Activated CD8-positive, alpha-beta T cell treated with anti-CD3 and anti-CD28 coated beads, Interleukin-2, amount 10 ng/mL, durations not matched to agents 7 days and 5 days (primary cell): ENCODE data around the gene ABHD16B. TPM values are rescaled to one million over a fixed set of nuclear protein-coding genes. Genes with fewer than 3 reads are reported as not detected.
"Not testable (repeated sequence)": the region's sequence is repeated elsewhere in the genome, so short reads cannot be mapped to it uniquely, and the experiment has no call there.

Source experiments
- ATAC-seq: fragments of 150-1000 bp; cut with Tn5 transposase; one replicate; pipeline ENCODE4 v1.10.0; 2021; ENCODE audit warnings: moderate library complexity
- CTCF ChIA-PET: fragments of 350-600 bp; sonication (Branson Sonifier 250); formaldehyde crosslinking; loops from one replicate; lab custom pipeline; 2021; ENCODE audit warnings: antibody characterized with exemption; lab: Charles Lee
- POLR2A ChIA-PET: fragments of 350-600 bp; sonication (Branson Sonifier 250); formaldehyde crosslinking; loops from one replicate; lab custom pipeline; 2021; ENCODE audit warnings: antibody characterized with exemption; lab: Charles Lee
- DNase-seq: peaks from one replicate; pipeline ENCODE4 v3.0.0-alpha.2; 2020
- H3K27ac Mint-ChIP-seq: one replicate; pipeline ENCODE4 v1.8.0; 2021; ENCODE audit warnings: mild to moderate bottlenecking, mixed read lengths
- H3K27me3 Mint-ChIP-seq: one replicate; pipeline ENCODE4 v1.8.0; 2021; ENCODE audit warnings: low read depth, mixed read lengths
- H3K36me3 Mint-ChIP-seq: one replicate; pipeline ENCODE4 v1.8.0; 2021; ENCODE audit warnings: low read depth, mixed read lengths
- H3K4me1 Mint-ChIP-seq: one replicate; pipeline ENCODE4 v1.8.0; 2021; ENCODE audit warnings: low read depth, mixed read lengths
- H3K4me3 Mint-ChIP-seq: one replicate; pipeline ENCODE4 v1.8.0; 2021; ENCODE audit warnings: mild to moderate bottlenecking, mixed read lengths
- H3K9me3 Mint-ChIP-seq: one replicate; pipeline ENCODE4 v1.8.0; 2022; ENCODE audit warnings: mixed read lengths; ENCODE audit not compliant: insufficient read depth
- total RNA-seq, 2 experiments: library from RNA; stranded (reverse); gene quantifications; one replicate each; pipeline ENCODE4 v1.2.3, GENCODE V29; 2021

ABHD16B gene
- total RNA-seq, 2 experiments from 2014 or later, result not detected

- Mint-ChIP-seq H3K9me3 (no peaks in the 10 kb centered on the region), H3K36me3 (peaks cover 46% of the 10 kb centered on the region), H3K27me3 (no peaks in the 10 kb centered on the region), H3K4me1 (peaks cover 9% of the 10 kb centered on the region), H3K4me3 (no peak overlapping the region), H3K27ac (peak overlapping the region; percentile 64)
- POLR2A ChIA-PET, result interaction anchor here (0.6 kb wide), 1 partner anchor 8 kb away, joined by 3 read pairs; no protein-coding TSS in a partner anchor
- peak; percentile 64 for ATAC-seq
- CTCF ChIA-PET, result interaction anchor here (2.8 kb wide), 1 partner anchor 8 kb away, joined by 14 read pairs; the partner anchor contains the start of gene TPD52L2
- DNase-seq, result peak; percentile 38
Measured at GRCh38 chr20:63873477-63873971, 12.2 kb downstream of the ABHD16B start.

- H3K4me1 Mint-ChIP-seq, H3K4me3 Mint-ChIP-seq, ATAC-seq, H3K27ac Mint-ChIP-seq, H3K9me3 Mint-ChIP-seq, H3K27me3 Mint-ChIP-seq, DNase-seq: not testable (repeated sequence)
- ChIA-PET POLR2A (interaction anchor here (0.6 kb wide), 1 partner anchor 8 kb away, joined by 3 read pairs; no protein-coding TSS in a partner anchor), CTCF (interaction anchor here (2.8 kb wide), 1 partner anchor 9 kb away, joined by 14 read pairs; the partner anchor contains the start of gene TPD52L2)
- peaks cover 43% of the 10 kb centered on the region for H3K36me3 Mint-ChIP-seq
Measured at GRCh38 chr20:63874241-63874640, 12.9 kb downstream of the ABHD16B start.

- DNase-seq, result no peak
- H3K9me3 Mint-ChIP-seq, result no peaks in the 10 kb centered on the region
- ChIA-PET CTCF (interaction anchor here (2.8 kb wide), 1 partner anchor 11 kb away, joined by 14 read pairs; the partner anchor contains the start of gene TPD52L2), POLR2A (interaction anchor here (1.9 kb wide), 1 partner anchor 11 kb away, joined by 7 read pairs; the partner anchor contains the start of gene TPD52L2)
- no peak for ATAC-seq
- peaks cover 34% of the 10 kb centered on the region for H3K36me3 Mint-ChIP-seq
- no peak overlapping the region for H3K4me3 Mint-ChIP-seq
- H3K27ac Mint-ChIP-seq, result no peak overlapping the region
- peaks cover 9% of the 10 kb centered on the region for H3K4me1 Mint-ChIP-seq
- H3K27me3 Mint-ChIP-seq, result no peaks in the 10 kb centered on the region
Measured at GRCh38 chr20:63876489-63877036, 15.3 kb downstream of the ABHD16B start.

- ChIA-PET POLR2A (no interaction called here), CTCF (no interaction called here)
- Mint-ChIP-seq H3K4me1 (peaks cover 8% of the 10 kb centered on the region), H3K27ac (no peak overlapping the region), H3K4me3 (no peak overlapping the region), H3K9me3 (no peaks in the 10 kb centered on the region), H3K36me3 (peaks cover 26% of the 10 kb centered on the region), H3K27me3 (no peaks in the 10 kb centered on the region)
- DNase-seq (no peak), ATAC-seq (no peak)
Measured at GRCh38 chr20:63877755-63878470, 16.6 kb downstream of the ABHD16B start.

GRCh38 chr20:63878899-63879663 is 17.8 kb downstream of the ABHD16B start:
- ATAC-seq (no peak), DNase-seq (no peak)
- peaks cover 23% of the 10 kb centered on the region for H3K36me3 Mint-ChIP-seq
- CTCF ChIA-PET, result no interaction called here
- H3K4me3 Mint-ChIP-seq, result no peak overlapping the region
- no peaks in the 10 kb centered on the region for H3K9me3 Mint-ChIP-seq
- no peak overlapping the region for H3K27ac Mint-ChIP-seq
- POLR2A ChIA-PET, result no interaction called here
- peaks cover 4% of the 10 kb centered on the region for H3K4me1 Mint-ChIP-seq
- H3K27me3 Mint-ChIP-seq, result no peaks in the 10 kb centered on the region

GRCh38 chr20:63880901-63881300 is 19.6 kb downstream of the ABHD16B start:
- ATAC-seq, H3K4me3 Mint-ChIP-seq, DNase-seq, CTCF ChIA-PET, H3K9me3 Mint-ChIP-seq, H3K27me3 Mint-ChIP-seq, H3K27ac Mint-ChIP-seq, POLR2A ChIA-PET: not testable (repeated sequence)
- Mint-ChIP-seq H3K36me3 (peaks cover 18% of the 10 kb centered on the region), H3K4me1 (peaks cover 14% of the 10 kb centered on the region)

GRCh38 chr20:63881451-63882226 is 20.3 kb downstream of the ABHD16B start:
- DNase-seq (no peak), ATAC-seq (no peak)
- ChIA-PET POLR2A (interaction anchor here (0.5 kb wide), 1 partner anchor 8 kb away, joined by 3 read pairs; no protein-coding TSS in a partner anchor), CTCF (no interaction called here)
- Mint-ChIP-seq H3K27ac (no peak overlapping the region), H3K9me3 (no peaks in the 10 kb centered on the region), H3K36me3 (peaks cover 12% of the 10 kb centered on the region), H3K4me3 (no peak overlapping the region), H3K27me3 (no peaks in the 10 kb centered on the region), H3K4me1 (peaks cover 14% of the 10 kb centered on the region)

- Mint-ChIP-seq H3K4me3 (no peak overlapping the region), H3K4me1 (peaks cover 14% of the 10 kb centered on the region), H3K9me3 (no peaks in the 10 kb centered on the region), H3K36me3 (peaks cover 15% of the 10 kb centered on the region), H3K27me3 (no peaks in the 10 kb centered on the region), H3K27ac (no peak overlapping the region)
- ATAC-seq (no peak), DNase-seq (no peak)
- ChIA-PET POLR2A (interaction anchor here (0.5 kb wide), 1 partner anchor 9 kb away, joined by 3 read pairs; no protein-coding TSS in a partner anchor), CTCF (no interaction called here)
Measured at GRCh38 chr20:63882257-63883200, 21.2 kb downstream of the ABHD16B start.

GRCh38 chr20:63883201-63883593 is 21.9 kb downstream of the ABHD16B start:
- Mint-ChIP-seq H3K9me3 (no peaks in the 10 kb centered on the region), H3K27ac (no peak overlapping the region), H3K4me3 (no peak overlapping the region), H3K4me1 (peaks cover 14% of the 10 kb centered on the region), H3K36me3 (peaks cover 15% of the 10 kb centered on the region), H3K27me3 (no peaks in the 10 kb centered on the region)
- CTCF ChIA-PET, result no interaction called here
- DNase-seq, result no peak
- POLR2A ChIA-PET, result no interaction called here
- ATAC-seq, result no peak

- H3K9me3 Mint-ChIP-seq, result no peaks in the 10 kb centered on the region
- no peaks in the 10 kb centered on the region for H3K27me3 Mint-ChIP-seq
- peak overlapping the region; percentile 49 for H3K27ac Mint-ChIP-seq
- H3K4me1 Mint-ChIP-seq, result peaks cover 14% of the 10 kb centered on the region
- H3K4me3 Mint-ChIP-seq, result no peak overlapping the region
- ATAC-seq, result no peak
- peak; percentile 33 for DNase-seq
- peaks cover 18% of the 10 kb centered on the region for H3K36me3 Mint-ChIP-seq
- POLR2A ChIA-PET, result interaction anchor here (1.1 kb wide), 1 partner anchor 9 kb away, joined by 3 read pairs; no protein-coding TSS in a partner anchor
- CTCF ChIA-PET, result no interaction called here
Measured at GRCh38 chr20:63884506-63885263, 23.4 kb downstream of the ABHD16B start.
